ENCODE results near the gene GATD1.
"Not testable (repeated sequence)": the region's sequence is repeated elsewhere in the genome, so short reads cannot be mapped to it uniquely, and the experiment has no call there.

- TF ChIP-seq POLR2AphosphoS5 (IDR thresholded peaks at IDR 0.05; ENCODE audit: borderline replicate concordance, low read depth, low read length); EZH2 (IDR thresholded peaks at IDR 0.05): not testable (repeated sequence)
Measured at GRCh38 chr11:734541-734940, 42.7 kb downstream of the GATD1 start.
